ENCODE measurements around the gene VPS33B.

VPS33B gene

GRCh38 chr15:90994417-90995311, 27.7 kb downstream of the VPS33B start, which contains the start of gene PRC1:
TSS of gene PRC1 (minus strand) at chr15:90994535. CDS start at chr15:90994417, 118 bp downstream.
- peaks cover 26 to 37% of the 10 kb centered on the region in 2 experiments for H3K36me3 ChIP-seq (ENCODE audit: control insufficient read depth in 2 of 2, insufficient read depth in 1 of 2, low read length in 2 of 2)
- CTCF ChIA-PET, result interaction anchor here (1.0 kb wide), 1 partner anchor 59 kb away, joined by 3 read pairs; no protein-coding TSS in a partner anchor
- POLR2A ChIA-PET, result interaction anchor here (0.5 to 1.7 kb wide), 19 partner anchors 8 to 92 kb away, joined by 3 to 14 read pairs (median 6); partner anchors contain the start of genes MAN2A2, RCCD1, UNC45A and VPS33B
- H3K4me3 ChIP-seq (ENCODE audit: low read depth, low read length), result peak within 1 kb of the TSS; percentile 67
- H3K4me1 ChIP-seq (ENCODE audit: control insufficient read depth, insufficient read depth, low read length), result peaks cover 9% of the 10 kb centered on the region
- H3K27ac ChIP-seq (ENCODE audit: extremely low read depth, low read depth, low read length), result peak within 1 kb of the TSS; percentile 98
- no peaks in the 10 kb centered on the region for H3K9me3 ChIP-seq (ENCODE audit: control insufficient read depth, insufficient read depth, low read depth, low read length)
- peak; percentile 62 for TF ChIP-seq BCL11A (tag by site-specific recombination; IDR thresholded peaks at IDR 0.05; ENCODE audit: low read depth)
- peak; percentile 76 for TF ChIP-seq ZNF501 (tag by site-specific recombination; IDR thresholded peaks at IDR 0.05)
- peak; percentile 77 for TF ChIP-seq ZNF843 (tag by site-specific recombination; IDR thresholded peaks at IDR 0.05)
- no peak for TF ChIP-seq ZNF416 (tag by site-specific recombination; IDR thresholded peaks at IDR 0.05)
- TF ChIP-seq ZNF549 (tag by site-specific recombination; IDR thresholded peaks at IDR 0.05), result no peak
- peak; percentile 71; the same call in 1 of the 2 replicates for TF ChIP-seq ZNF704 (tag by site-specific recombination; IDR thresholded peaks at IDR 0.05)
- TF ChIP-seq YY2 (tag by site-specific recombination; IDR thresholded peaks at IDR 0.05), result no peak
- TF ChIP-seq ZNF677 (tag by site-specific recombination; IDR thresholded peaks at IDR 0.05), result no peak
- no peak for TF ChIP-seq ZNF555 (tag by site-specific recombination; conservative IDR thresholded peaks at IDR 0.05)
- TF ChIP-seq ZNF23 (tag by site-specific recombination; IDR thresholded peaks at IDR 0.05; ENCODE audit: borderline replicate concordance), result no peak
- TF ChIP-seq KLF10 (tag by site-specific recombination; IDR thresholded peaks at IDR 0.05), result peak; percentile 46
- peak; percentile 100 for TF ChIP-seq IKZF3 (tag by site-specific recombination; IDR thresholded peaks at IDR 0.05)
- no peak for TF ChIP-seq ZNF747 (tag by site-specific recombination; IDR thresholded peaks at IDR 0.05)
- no peak for TF ChIP-seq SCRT1 (tag by site-specific recombination; IDR thresholded peaks at IDR 0.05; ENCODE audit: borderline replicate concordance)
- TF ChIP-seq MEIS1 (CRISPR knock-in tag; IDR thresholded peaks at IDR 0.05; ENCODE audit: borderline replicate concordance), result no peak
- TF ChIP-seq MZF1 (tag by site-specific recombination; IDR thresholded peaks at IDR 0.05; ENCODE audit: borderline replicate concordance), result peak; percentile 76
- TF ChIP-seq ZNF292 (tag by site-specific recombination; IDR thresholded peaks at IDR 0.05; ENCODE audit: borderline replicate concordance, low read depth), result no peak
- TF ChIP-seq ZNF426 (tag by site-specific recombination; IDR thresholded peaks at IDR 0.05), result no peak
- no peak for TF ChIP-seq ZNF529 (tag by site-specific recombination; IDR thresholded peaks at IDR 0.05; ENCODE audit: insufficient replicate concordance)
- TF ChIP-seq ZNF394 (tag by site-specific recombination; IDR thresholded peaks at IDR 0.05; ENCODE audit: borderline replicate concordance), result peak; percentile 98
- no peak for TF ChIP-seq ZNF488 (tag by site-specific recombination; IDR thresholded peaks at IDR 0.05)
- peak; percentile 90 for TF ChIP-seq ZNF610 (tag by site-specific recombination; IDR thresholded peaks at IDR 0.05; ENCODE audit: borderline replicate concordance)
- peak; percentile 81 for TF ChIP-seq ZBTB48 (tag by site-specific recombination; IDR thresholded peaks at IDR 0.05)
- TF ChIP-seq ZNF221 (tag by site-specific recombination; IDR thresholded peaks at IDR 0.05; ENCODE audit: borderline replicate concordance), result no peak
- peak; percentile 100 for TF ChIP-seq PBX3 (CRISPR knock-in tag; IDR thresholded peaks at IDR 0.05)
- no peak for TF ChIP-seq SALL2 (tag by site-specific recombination; IDR thresholded peaks at IDR 0.05; ENCODE audit: borderline replicate concordance)
- TF ChIP-seq ZNF513 (tag by site-specific recombination; IDR thresholded peaks at IDR 0.05), result peak; percentile 35; the same call in 1 of the 2 replicates
- TF ChIP-seq ZNF133 (tag by site-specific recombination; IDR thresholded peaks at IDR 0.05), result no peak
- TF ChIP-seq ZNF621 (tag by site-specific recombination; IDR thresholded peaks at IDR 0.05), result no peak
- 0 out of 2 replicates have a peak, but pooled peaks have one; percentile 41 for TF ChIP-seq PRDM1 (tag by site-specific recombination; IDR thresholded peaks at IDR 0.05)
- TF ChIP-seq ZFP3 (tag by site-specific recombination; IDR thresholded peaks at IDR 0.05; ENCODE audit: low read depth), result no peak
- TF ChIP-seq ZNF266 (tag by site-specific recombination; IDR thresholded peaks at IDR 0.05; ENCODE audit: low read depth), result no peak
- no peak for TF ChIP-seq ZNF571 (tag by site-specific recombination; IDR thresholded peaks at IDR 0.05)
- TF ChIP-seq ZNF114 (tag by site-specific recombination; IDR thresholded peaks at IDR 0.05), result no peak
